OCI-M2 (cell line): Measurements from ENCODE around the gene ALAS1.

Experiments
- DNase-seq: peaks from one replicate; lab custom pipeline; 2025; ENCODE audit not compliant: unreplicated experiment; lab: John Stamatoyannopoulos, UW

Gene ALAS1

GRCh38 chr3:52198643-52199608, 966 bp downstream of the ALAS1 start:
- DNase-seq, result no peak

GRCh38 chr3:52200981-52201679, 3.2 kb downstream of the ALAS1 start:
- DNase-seq, result no peak

GRCh38 chr3:52202384-52203077, 4.6 kb downstream of the ALAS1 start:
- no peak for DNase-seq

GRCh38 chr3:52203701-52204100, 5.7 kb downstream of the ALAS1 start:
- DNase-seq, result no peak

- no peak for DNase-seq
These were observed 6.5 kb downstream of the ALAS1 start for GRCh38 chr3:52204337-52205073.

- DNase-seq, result no peak
These were observed 7.9 kb downstream of the ALAS1 start for GRCh38 chr3:52205727-52206372.

GRCh38 chr3:52208556-52208955, 10.6 kb downstream of the ALAS1 start:
- no peak for DNase-seq

GRCh38 chr3:52210037-52210436, 12.1 kb downstream of the ALAS1 start:
- no peak for DNase-seq

GRCh38 chr3:52210550-52211046, 12.6 kb downstream of the ALAS1 start:
- no peak for DNase-seq

GRCh38 chr3:52211268-52211891, 13.4 kb downstream of the ALAS1 start:
- DNase-seq, result no peak

- DNase-seq, result no peak
These were observed 15.0 kb downstream of the ALAS1 start for GRCh38 chr3:52213005-52213404.

GRCh38 chr3:52213901-52214300, 15.9 kb downstream of the ALAS1 start:
- DNase-seq, result no peak

- no peak for DNase-seq
These were observed 17.4 kb downstream of the ALAS1 start for GRCh38 chr3:52215351-52215750.

GRCh38 chr3:52216585-52217408, 18.8 kb downstream of the ALAS1 start:
- DNase-seq, result no peak

- no peak for DNase-seq
These were observed 19.4 kb downstream of the ALAS1 start for GRCh38 chr3:52217409-52217805.

- no peak for DNase-seq
These were observed 20.1 kb downstream of the ALAS1 start for GRCh38 chr3:52218026-52218425.

GRCh38 chr3:52218454-52218853, 20.5 kb downstream of the ALAS1 start:
- no peak for DNase-seq

- DNase-seq, result no peak
These were observed 21.1 kb downstream of the ALAS1 start for GRCh38 chr3:52218937-52219650.
